Glomerular endothelial cell (primary cell): ENCODE measurements around the gene ITPR2. TPM values are rescaled to one million over a fixed set of nuclear protein-coding genes. Genes with fewer than 3 reads are reported as not detected.

Experiments used
- total RNA-seq: library from RNA; depleted of rRNA; stranded (reverse); fragments of >200 nt; gene quantifications from 2 replicates; pipeline ENCODE4 v1.2.3, GENCODE V29; 2015

ITPR2 gene
- total RNA-seq, 1 donor from 2014 or later = 39.7 TPM

Other genes starting within 250 kb of the ITPR2 start
- gene INTS13, start 104.8 kb upstream of the ITPR2 start, total RNA-seq = 49.4 and 50.5 TPM in 2 replicates
- 34.1 and 51.0 TPM in 2 replicates for gene FGFR1OP2, start 105.3 kb upstream of the ITPR2 start, total RNA-seq
- gene TM7SF3, start 181.2 kb upstream of the ITPR2 start, total RNA-seq = 64.9 and 105 TPM in 2 replicates
- gene MED21, start 189.4 kb upstream of the ITPR2 start, total RNA-seq = 29.1 and 39.6 TPM in 2 replicates
- not detected in 2 replicates for gene C12orf71, start 249.4 kb upstream of the ITPR2 start, total RNA-seq